ENCODE data around the gene MTOR. TPM values are rescaled to one million over a fixed set of nuclear protein-coding genes. Genes with fewer than 3 reads are reported as not detected.
"Not testable (repeated sequence)": the region's sequence is repeated elsewhere in the genome, so short reads cannot be mapped to it uniquely, and the experiment has no call there.

Gene MTOR
- polyA plus RNA-seq, 10 donors = 21.1 to 31.6 (median 28.0) TPM

GRCh38 chr1:11065796-11066195 is 196.6 kb downstream of the MTOR start:
- DNase-seq = no peak

DNA sequence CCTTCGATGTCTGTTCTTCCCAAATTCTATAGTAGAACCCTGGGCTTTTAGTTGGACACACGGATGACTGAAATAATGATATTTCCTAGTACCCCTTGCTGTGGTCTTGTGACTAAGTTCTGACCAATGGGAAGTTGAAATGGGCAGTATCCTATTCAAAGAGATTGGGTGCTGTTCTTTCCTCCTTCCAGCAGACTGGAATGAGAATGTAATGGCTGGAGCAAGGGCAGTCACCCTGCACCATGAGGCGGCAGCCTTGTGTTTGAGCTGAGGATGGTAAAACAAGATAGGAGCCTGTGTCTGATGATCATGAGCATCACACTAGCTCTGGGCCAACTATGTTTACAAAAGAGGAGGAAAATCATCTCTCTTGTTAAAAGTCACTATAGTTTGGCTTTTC is 197.4 kb downstream of the MTOR start:
- DNase-seq = no peak

GRCh38 chr1:11063937-11064537 is 198.3 kb downstream of the MTOR start:
- DNase-seq = not testable (repeated sequence)

DNA sequence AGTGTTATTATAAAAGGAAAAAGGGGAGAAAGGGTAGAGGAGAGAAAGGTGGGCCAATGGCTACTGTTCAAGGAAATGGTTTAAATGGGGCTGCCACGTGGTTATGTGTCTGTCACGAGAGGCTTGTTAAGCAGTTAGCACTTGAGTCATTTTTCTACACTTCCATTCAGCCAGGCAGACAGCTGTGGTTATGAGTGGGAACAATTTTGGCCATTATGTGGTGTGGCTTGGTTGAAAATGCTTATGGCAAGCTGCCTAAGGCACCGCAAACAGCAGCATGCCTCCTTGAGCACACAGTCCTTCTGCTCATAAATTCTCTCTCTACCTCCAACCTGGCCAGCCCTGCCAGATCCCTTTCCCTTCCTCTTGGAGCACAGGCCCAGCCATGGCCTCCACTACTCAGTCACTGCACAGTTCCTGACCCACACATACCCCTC is 199.4 kb downstream of the MTOR start:
- no peak for DNase-seq

- DNase-seq = no peak
These were observed 200.5 kb downstream of the MTOR start for GRCh38 chr1:11061652-11062365.

DNA sequence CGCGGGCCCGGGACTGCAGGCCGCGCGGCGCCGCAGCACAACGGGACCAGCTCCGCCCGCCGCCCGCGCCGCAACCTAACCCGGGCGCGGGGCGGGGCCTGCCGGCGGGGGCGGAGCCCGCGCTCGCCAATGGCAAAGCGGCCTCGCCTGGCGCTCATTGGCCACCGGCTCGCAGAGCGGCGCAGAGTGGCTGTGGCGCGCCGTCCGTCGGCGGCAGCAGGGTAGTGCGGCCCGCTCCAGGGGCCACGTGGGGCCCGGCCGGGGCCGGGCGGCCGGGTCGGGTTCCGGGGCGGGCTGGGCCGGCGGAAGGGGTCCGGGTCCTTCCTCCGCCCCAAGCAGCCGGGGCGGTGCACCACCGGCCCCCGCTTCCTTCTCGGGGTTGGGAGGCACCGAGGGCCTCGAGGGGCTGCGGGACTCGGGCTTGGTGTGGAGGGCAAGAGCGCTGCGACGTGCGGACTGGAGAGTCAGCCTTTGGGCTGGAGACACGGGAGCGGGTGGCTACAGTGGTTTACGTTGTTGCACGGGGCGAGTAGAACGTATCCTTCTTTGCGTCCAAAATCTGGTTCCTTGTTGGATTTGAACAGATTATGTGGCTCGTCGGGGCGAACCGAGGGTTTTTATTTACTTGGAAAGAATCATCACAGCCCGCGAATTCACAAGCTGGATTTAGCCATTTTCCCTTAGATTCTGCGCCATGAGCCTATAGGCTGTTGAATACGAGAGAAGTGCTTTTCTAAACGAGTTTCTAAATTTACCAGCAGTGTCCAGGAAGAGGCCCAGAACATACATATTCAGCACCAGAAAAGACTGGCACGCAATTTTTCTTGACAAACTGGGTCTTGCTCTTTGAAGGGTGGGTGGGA is 202.2 kb downstream of the MTOR start, which contains the start of gene SRM:
Gene SRM (minus strand): TSS at position 51 of the 863 bp plus-strand sequence. CDS start 75 bp downstream, outside the sequence.
- DNase-seq = peak; percentile 92 to 96 (median 93)

DNA sequence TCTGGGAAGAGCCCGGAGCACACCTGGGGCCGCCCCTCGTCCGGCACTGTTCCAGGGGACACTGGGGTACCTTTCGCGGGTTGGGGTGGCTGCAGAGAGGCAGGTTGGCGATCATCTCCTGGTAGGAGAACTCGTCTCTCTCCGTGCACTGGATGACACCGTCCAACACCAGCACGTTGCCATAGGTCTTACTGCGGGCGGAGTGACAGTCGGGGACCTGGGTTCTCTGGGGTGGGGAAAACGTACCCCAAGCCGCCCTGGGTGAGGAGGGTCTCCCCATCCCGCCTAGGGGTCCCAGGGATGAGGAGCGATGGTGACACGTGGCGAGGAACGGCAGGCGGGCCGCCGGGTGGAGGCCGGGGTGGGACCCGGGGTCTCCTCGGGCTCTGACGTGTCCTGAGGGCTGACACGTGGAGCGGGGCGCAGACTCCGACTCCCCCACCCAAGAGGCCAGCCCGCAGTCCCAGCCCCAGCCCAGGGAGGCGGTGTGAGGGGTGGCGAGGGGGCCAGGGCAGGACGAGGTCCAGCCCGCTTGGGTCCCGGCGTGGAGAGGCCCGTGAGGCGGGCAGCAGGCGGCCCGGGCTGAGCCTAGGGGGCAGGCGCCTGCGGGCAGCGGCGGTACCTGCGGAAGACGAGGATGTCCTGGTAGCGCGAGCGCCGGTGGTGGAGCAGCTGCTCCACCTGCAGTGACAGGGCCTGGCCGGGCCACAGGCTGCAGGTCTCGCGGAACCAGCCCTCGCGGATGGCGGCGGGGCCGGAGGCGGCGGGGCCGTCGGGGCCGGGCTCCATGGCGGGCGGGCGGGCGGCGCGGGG is 203.0 kb downstream of the MTOR start:
- peak in 1 of 3 donors; percentile 49 for DNase-seq

DNA sequence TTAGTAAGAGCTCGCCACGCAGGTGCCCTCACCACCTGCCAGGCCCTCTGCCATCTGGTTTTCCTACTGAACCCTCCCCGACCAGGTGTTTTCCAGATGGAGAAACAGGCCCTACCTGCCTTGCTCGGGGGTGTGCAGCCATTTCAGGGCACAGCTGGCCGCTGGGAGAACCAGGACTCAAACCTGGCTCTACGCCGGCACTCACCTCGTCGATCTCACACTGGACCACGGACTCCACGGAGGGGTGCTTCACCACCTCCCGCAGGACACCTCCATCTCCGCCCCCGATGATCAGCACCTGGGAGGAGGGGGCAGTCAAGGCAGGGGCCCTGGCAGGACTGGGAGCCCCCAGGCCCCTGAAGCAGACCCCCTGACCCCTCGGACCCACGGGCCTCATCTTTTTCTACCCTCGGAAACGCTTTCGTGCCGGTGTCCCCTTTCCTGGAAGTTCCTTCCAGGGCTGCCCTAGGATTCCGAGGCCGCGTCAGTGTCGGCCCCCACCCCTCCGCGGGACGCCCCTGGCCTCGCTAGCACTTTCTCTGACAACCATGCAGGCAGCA is 203.7 kb downstream of the MTOR start:
- no peak for DNase-seq

GRCh38 chr1:11058026-11058425 is 204.3 kb downstream of the MTOR start:
- no peak for DNase-seq

DNA sequence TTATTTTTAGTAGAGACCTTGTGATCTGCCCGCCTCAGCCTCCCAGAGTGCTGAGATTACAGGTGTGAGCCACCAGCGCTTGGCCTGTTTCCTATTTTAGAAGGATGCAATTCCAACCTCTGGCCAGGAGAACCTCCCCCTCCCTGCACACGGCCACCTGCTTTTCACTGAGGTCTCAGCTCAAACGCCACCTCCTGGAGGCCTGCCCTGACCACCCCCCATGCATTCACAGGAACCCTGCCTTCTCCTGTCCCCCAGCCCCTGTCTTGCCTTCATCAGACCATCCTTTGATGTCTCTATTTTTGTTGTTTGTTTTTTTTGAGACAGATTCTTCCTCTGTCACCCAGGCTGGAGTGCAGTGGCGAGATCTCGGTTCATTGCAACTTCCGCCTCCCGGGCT is 204.9 kb downstream of the MTOR start:
- DNase-seq = no peak

Other genes starting within 250 kb of the MTOR start
- 100 to 1,000 TPM; 141 to 224 (median 183) TPM for gene TARDBP, start 249.9 kb downstream of the MTOR start, polyA plus RNA-seq (ENCODE audit: insufficient read length in 10 of 10)
- gene MASP2, start 215.3 kb downstream of the MTOR start, polyA plus RNA-seq (ENCODE audit: insufficient read length in 10 of 10) = 1 to 10 TPM; 1.1 to 5.9 (median 2.2) TPM
- 10 to 100 TPM; 47.6 to 89.3 (median 67.9) TPM for gene SRM, start 202.5 kb downstream of the MTOR start, polyA plus RNA-seq (ENCODE audit: insufficient read length in 10 of 10)
- 10 to 100 TPM; 40.6 to 81.9 (median 56.2) TPM for gene EXOSC10, start 162.7 kb downstream of the MTOR start, polyA plus RNA-seq (ENCODE audit: insufficient read length in 10 of 10)
- gene ANGPTL7, start 73.2 kb downstream of the MTOR start, polyA plus RNA-seq (ENCODE audit: insufficient read length in 10 of 10) = 1 to 10 TPM in 5 of 10 donors, under 1 TPM in 5; 0.34 to 2.3 (median 1.1) TPM
- 10 to 100 TPM; 12.8 to 16.0 (median 14.9) TPM for gene UBIAD1, start 10.6 kb upstream of the MTOR start, polyA plus RNA-seq (ENCODE audit: insufficient read length in 10 of 10)
- gene DISP3, start 216.6 kb upstream of the MTOR start, polyA plus RNA-seq (ENCODE audit: insufficient read length in 10 of 10) = under 1 TPM; 0.09 to 0.56 (median 0.28) TPM

All from muscle of back (tissue), 11 donors.